ENCODE results near the gene SH3GL2.

GRCh38 chr9:17800418-17800817 is 221.6 kb downstream of the SH3GL2 start:
- no peak for TF ChIP-seq CTCF (IDR thresholded peaks at IDR 0.05)
- no peak for TF ChIP-seq POLR2A (IDR thresholded peaks at IDR 0.05)
- TF ChIP-seq EP300 (IDR thresholded peaks at IDR 0.05), result no peak
